Tibial nerve (tissue), 4 donors: Measurements from ENCODE around the gene ARHGEF16. TPM values are rescaled to one million over a fixed set of nuclear protein-coding genes. Genes with fewer than 3 reads are reported as not detected.
A peak's percentile ranks its signal among the peaks of the same experiment; 100 is the strongest.

Source experiments
- DNase-seq, 2 donors: peaks; one replicate each; pipeline ENCODE4 v3.0.0-alpha.2; 2019; ENCODE audit warnings: low spot score in 2 of 2
- H3K27ac ChIP-seq, 4 donors: fragments of 200-600 bp; sonication (generic) in 3 of 4; one replicate each; pipeline ENCODE4 v1.5.1; 2017 to 2019; ENCODE audit warnings: mild to moderate bottlenecking in 1 of 4
- H3K27me3 ChIP-seq, 2 donors: fragments of 200-600 bp; sonication (generic) in 1 of 2; one replicate each; pipeline versions ENCODE4 v1.5.1 to v1.6.0; 2017 to 2019
- H3K36me3 ChIP-seq, 3 donors: fragments of 200-600 bp; sonication (generic); one replicate each; pipeline ENCODE4 v1.5.1; 2018 to 2019
- H3K4me1 ChIP-seq, 4 donors: fragments of 200-600 bp; sonication (generic) in 3 of 4; one replicate each; pipeline ENCODE4 v1.5.1; 2017 to 2019
- H3K4me3 ChIP-seq, 4 donors: fragments of 200-600 bp; sonication (generic) in 3 of 4; one replicate each; pipeline ENCODE4 v1.5.1; 2017 to 2019; ENCODE audit warnings: mild to moderate bottlenecking in 1 of 4, moderate library complexity in 1 of 4
- H3K9me3 ChIP-seq, 4 donors: fragments of 200-600 bp; sonication (generic) in 3 of 4; one replicate each; pipeline ENCODE4 v1.5.1; 2017 to 2019
- EP300 ChIP-seq, 2 donors: sonication (generic); formaldehyde crosslinking; IDR thresholded peaks; one replicate each; pipeline ENCODE4 v1.6.1; 2017; ENCODE audit warnings: antibody characterized with exemption in 2 of 2, mild to moderate bottlenecking in 1 of 2
- POLR2A ChIP-seq, 2 donors: fragments of 450-650 bp; IDR thresholded peaks; one replicate each; pipeline ENCODE4 v1.6.1; 2017; ENCODE audit warnings: antibody characterized with exemption in 2 of 2, mild to moderate bottlenecking in 2 of 2, moderate library complexity in 2 of 2
- WGBS, 2 donors: methylation state at CpG; one replicate each; pipeline ENCODE4 v1.1.5; 2018; 5-methylcytosine and 5-hydroxymethylcytosine counted together
- total RNA-seq, 4 donors: library from RNA; depleted of rRNA; stranded (reverse); fragments of >200 nt; gene quantifications; one replicate each; pipeline ENCODE4 v1.1.0, GENCODE V29; 2016
- TF ChIP-seq, protein P1 (sequence below), 5 experiments: fragments of 200-600 bp in 3 of 5; fragments of 450-650 bp in 2 of 5; sonication (generic) in 3 of 5; IDR thresholded peaks; one replicate each; pipeline ENCODE4 v1.5.1; 2016 to 2019; ENCODE audit warnings: antibody characterized with exemption in 5 of 5, mild to moderate bottlenecking in 3 of 5, moderate library complexity in 2 of 5

The ARHGEF16 gene
- total RNA-seq, 4 donors from 2014 or later, result 10.0 to 19.2 (median 17.1) TPM

DNA sequence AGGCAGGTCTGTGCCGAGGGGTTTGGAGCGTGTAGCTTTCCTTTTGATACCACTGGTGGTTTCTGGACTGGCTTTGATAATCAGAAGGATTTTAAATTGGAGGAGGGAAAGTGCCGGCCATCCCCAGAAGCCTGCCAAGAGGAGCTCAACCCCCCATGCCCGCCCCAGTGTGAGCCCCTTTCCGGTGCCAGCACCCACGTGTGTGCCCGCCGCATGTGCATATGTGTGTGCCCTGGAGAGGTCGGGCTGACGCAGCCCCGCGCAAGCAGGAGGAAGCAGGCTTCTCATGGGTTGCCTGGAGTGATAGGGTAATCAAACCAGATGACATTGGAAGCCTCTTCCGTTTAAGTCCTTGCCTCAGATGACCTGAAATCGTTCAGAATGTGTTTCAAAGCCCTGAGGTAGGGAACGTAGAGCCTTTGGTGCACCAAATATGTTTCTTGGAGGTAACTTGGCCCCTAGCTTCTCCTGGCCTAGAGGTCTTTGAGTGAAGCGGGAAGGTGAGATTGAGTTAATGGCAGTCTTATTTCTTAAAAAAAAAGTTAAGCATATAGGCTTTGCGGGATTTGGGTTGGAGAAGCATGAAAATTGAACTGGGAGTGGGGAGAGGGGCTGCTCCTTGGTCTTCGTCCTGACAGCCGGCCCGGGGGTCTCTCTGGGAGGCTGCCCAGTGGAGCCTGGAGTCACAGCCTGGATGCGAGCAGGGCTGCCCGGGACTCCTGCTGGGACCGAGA, 34.1 kb upstream of the ARHGEF16 start:
- no peaks in the 10 kb centered on the region for H3K27me3 ChIP-seq
- H3K36me3 ChIP-seq, result peaks cover 0 to 27% (median 0%) of the 10 kb centered on the region in 3 donors
- H3K4me3 ChIP-seq, result no peak overlapping the region
- peak overlapping the region in 2 of 4 donors; percentile 66 to 73 for H3K27ac ChIP-seq
- peaks cover 0 to 60% (median 24%) of the 10 kb centered on the region in 4 donors for H3K4me1 ChIP-seq
- WGBS, 2 donors, result 83 to 89% methylated on average over 22 to 23 of the region's 23 CpGs
- DNase-seq, result no peak
- peaks cover 0 to 13% (median 0%) of the 10 kb centered on the region in 4 donors for H3K9me3 ChIP-seq
- TF ChIP-seq, protein P1, sequence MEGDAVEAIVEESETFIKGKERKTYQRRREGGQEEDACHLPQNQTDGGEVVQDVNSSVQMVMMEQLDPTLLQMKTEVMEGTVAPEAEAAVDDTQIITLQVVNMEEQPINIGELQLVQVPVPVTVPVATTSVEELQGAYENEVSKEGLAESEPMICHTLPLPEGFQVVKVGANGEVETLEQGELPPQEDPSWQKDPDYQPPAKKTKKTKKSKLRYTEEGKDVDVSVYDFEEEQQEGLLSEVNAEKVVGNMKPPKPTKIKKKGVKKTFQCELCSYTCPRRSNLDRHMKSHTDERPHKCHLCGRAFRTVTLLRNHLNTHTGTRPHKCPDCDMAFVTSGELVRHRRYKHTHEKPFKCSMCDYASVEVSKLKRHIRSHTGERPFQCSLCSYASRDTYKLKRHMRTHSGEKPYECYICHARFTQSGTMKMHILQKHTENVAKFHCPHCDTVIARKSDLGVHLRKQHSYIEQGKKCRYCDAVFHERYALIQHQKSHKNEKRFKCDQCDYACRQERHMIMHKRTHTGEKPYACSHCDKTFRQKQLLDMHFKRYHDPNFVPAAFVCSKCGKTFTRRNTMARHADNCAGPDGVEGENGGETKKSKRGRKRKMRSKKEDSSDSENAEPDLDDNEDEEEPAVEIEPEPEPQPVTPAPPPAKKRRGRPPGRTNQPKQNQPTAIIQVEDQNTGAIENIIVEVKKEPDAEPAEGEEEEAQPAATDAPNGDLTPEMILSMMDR (IDR thresholded peaks at IDR 0.05), result no peak
- no peak for TF ChIP-seq EP300 (IDR thresholded peaks at IDR 0.05)

GRCh38 chr1:3422638-3423037, 31.8 kb upstream of the ARHGEF16 start:
- H3K4me1 ChIP-seq, result peaks cover 0 to 55% (median 24%) of the 10 kb centered on the region in 4 donors

DNA sequence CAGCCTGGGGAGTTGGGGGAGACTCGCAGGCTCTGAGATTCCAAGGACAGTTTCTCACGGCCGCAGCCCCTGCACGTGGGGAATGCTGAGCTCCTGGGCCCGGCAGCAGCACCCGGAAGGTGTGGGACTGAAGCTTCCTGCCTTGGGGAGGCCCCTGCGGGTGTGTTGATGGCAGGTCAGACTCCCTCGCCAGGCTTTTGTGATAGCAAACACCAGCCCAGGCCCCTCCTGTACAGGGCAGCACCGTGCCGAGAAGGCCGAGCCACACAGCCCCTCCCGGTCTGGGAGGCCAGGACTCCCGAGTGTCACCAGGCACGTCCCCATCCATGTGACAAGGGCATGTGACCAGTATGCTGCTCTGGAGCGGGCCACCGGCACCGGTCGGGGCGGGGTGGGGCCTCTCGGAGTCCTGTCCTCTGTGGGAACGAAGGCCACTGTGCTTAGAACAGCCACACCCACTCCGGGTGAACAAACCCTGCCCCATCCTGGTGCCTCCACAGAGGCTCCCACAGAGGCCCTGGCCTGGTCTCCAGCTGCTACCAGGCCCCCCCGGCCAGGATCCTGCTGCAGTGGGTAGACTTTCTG, 31.1 kb upstream of the ARHGEF16 start:
- Histone ChIP-seq H3K27me3 (no peaks in the 10 kb centered on the region), H3K9me3 (no peaks in the 10 kb centered on the region), H3K36me3 (peaks cover 0 to 33% (median 0%) of the 10 kb centered on the region in 3 donors), H3K27ac (peak overlapping the region; percentile 81 to 93 (median 89)), H3K4me1 (peaks cover 0 to 55% (median 24%) of the 10 kb centered on the region in 4 donors), H3K4me3 (no peak overlapping the region)
- TF ChIP-seq EP300 (IDR thresholded peaks at IDR 0.05), result peak; percentile 47 to 58
- TF ChIP-seq, protein P1 (IDR thresholded peaks at IDR 0.05), result no peak
- peak in 1 of 2 donors; percentile 33 for TF ChIP-seq POLR2A (IDR thresholded peaks at IDR 0.05)
- WGBS, 2 donors, result 29 to 41% methylated on average over 12 to 20 of the region's 23 CpGs
- DNase-seq, result no peak

More at GRCh38 chr1:3422638-3423037, 31.8 kb upstream of the ARHGEF16 start:
- no peak overlapping the region for H3K4me3 ChIP-seq
- no peak for DNase-seq
- H3K27me3 ChIP-seq, result no peaks in the 10 kb centered on the region
- H3K36me3 ChIP-seq, result peaks cover 0 to 31% (median 0%) of the 10 kb centered on the region in 3 donors
- H3K27ac ChIP-seq, result peak overlapping the region; percentile 81 to 93 (median 89)
- no peak for TF ChIP-seq EP300 (IDR thresholded peaks at IDR 0.05)
- TF ChIP-seq, protein P1 (IDR thresholded peaks at IDR 0.05), result peak in 1 of 5 experiments; percentile 14
- no peaks in the 10 kb centered on the region for H3K9me3 ChIP-seq
- WGBS, 2 donors, result 56 to 74% methylated on average over 14 of the region's 14 CpGs

DNA sequence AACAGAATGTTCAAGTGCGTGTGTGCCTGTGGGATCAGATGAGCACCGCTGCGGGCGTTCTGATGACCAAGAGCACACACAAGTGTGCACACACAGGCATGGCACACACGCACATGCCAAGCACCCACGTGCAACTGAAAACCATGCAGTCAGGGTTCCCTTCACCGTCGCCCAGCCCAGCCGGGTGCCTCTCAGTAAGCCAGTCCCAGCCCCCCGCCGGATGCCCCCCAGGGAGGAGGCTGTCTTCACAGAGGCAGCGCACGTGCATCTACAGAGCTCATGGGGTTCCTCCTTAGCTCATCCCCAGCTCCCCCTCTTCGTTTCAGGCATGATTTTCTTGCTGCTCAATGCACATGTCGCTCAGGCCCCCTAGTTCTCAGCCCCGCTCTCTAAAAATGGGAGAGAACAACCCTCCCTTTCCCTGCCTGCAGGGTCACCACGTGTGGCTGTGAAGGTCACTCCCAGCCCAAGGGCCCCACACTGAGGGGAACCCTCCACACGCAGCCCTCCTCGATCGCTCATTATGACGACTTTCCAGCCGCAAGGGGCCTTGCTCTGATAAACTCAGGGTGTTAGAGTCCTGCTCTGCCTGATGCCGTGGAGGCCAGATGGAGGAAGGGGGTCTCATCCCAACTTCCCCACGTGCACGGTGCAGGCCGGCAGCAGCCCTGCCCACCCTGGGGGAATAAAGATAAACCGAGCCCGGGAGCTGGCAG, 30.4 kb upstream of the ARHGEF16 start:
- Histone ChIP-seq H3K27ac (peak overlapping the region; percentile 81 to 93 (median 89)), H3K27me3 (no peaks in the 10 kb centered on the region), H3K9me3 (no peaks in the 10 kb centered on the region), H3K36me3 (peaks cover 0 to 30% (median 0%) of the 10 kb centered on the region in 3 donors), H3K4me1 (peaks cover 0 to 48% (median 24%) of the 10 kb centered on the region in 4 donors), H3K4me3 (no peak overlapping the region)
- WGBS, 2 donors, result 52 to 57% methylated on average over 28 of the region's 28 CpGs
- DNase-seq, result no peak
- TF ChIP-seq POLR2A (IDR thresholded peaks at IDR 0.05), result no peak
- TF ChIP-seq, protein P1 (IDR thresholded peaks at IDR 0.05), result no peak
- no peak for TF ChIP-seq EP300 (IDR thresholded peaks at IDR 0.05)
